ENCODE results near the gene OR2M4.

Gene OR2M4

GRCh38 chr1:248194117-248194516 lies 37.1 kb upstream of the OR2M4 start:
- no peaks in the 10 kb centered on the region for H3K27me3 ChIP-seq (ENCODE audit: low read depth, low read length)
- H3K4me3 ChIP-seq (ENCODE audit: low read length): no peak overlapping the region
- H3K9me3 ChIP-seq (ENCODE audit: insufficient read depth, low read length): no peaks in the 10 kb centered on the region
- H3K4me1 ChIP-seq (ENCODE audit: low read length): no peaks in the 10 kb centered on the region
- H4K20me1 ChIP-seq (ENCODE audit: insufficient read depth, low read length): no peaks in the 10 kb centered on the region
- no peaks in the 10 kb centered on the region for H3K79me2 ChIP-seq (ENCODE audit: low read length)
- no peak overlapping the region for H3K4me2 ChIP-seq (ENCODE audit: low read length)
- H3K36me3 ChIP-seq (replicated peaks; ENCODE audit: low read depth, low read length): no peaks in the 10 kb centered on the region
- H3K27ac ChIP-seq (ENCODE audit: low read length): no peak overlapping the region
- TF ChIP-seq CTCF (IDR thresholded peaks at IDR 0.05; ENCODE audit: low read depth, low read length) (no peak), EZH2phosphoT487 (IDR thresholded peaks at IDR 0.05; ENCODE audit: low read depth) (no peak)
- H3K9ac ChIP-seq (ENCODE audit: low read length): no peak overlapping the region
- H2AFZ ChIP-seq (ENCODE audit: low read depth, low read length): no peak overlapping the region

GRCh38 chr1:248196965-248197364 lies 34.3 kb upstream of the OR2M4 start, which contains the start of gene OR2M3:
Gene OR2M3, plus strand, starts transcription at chr1:248197265. Its CDS starts 5,803 bp downstream, at chr1:248203068.
- Histone ChIP-seq H3K9me3 (ENCODE audit: insufficient read depth, low read length) (no peaks in the 10 kb centered on the region), H4K20me1 (ENCODE audit: insufficient read depth, low read length) (no peaks in the 10 kb centered on the region), H3K4me1 (ENCODE audit: low read length) (no peaks in the 10 kb centered on the region), H3K36me3 (replicated peaks; ENCODE audit: low read depth, low read length) (no peaks in the 10 kb centered on the region), H3K4me2 (ENCODE audit: low read length) (no peak within 1 kb of the TSS), H3K4me3 (ENCODE audit: low read length) (no peak within 1 kb of the TSS), H3K27ac (ENCODE audit: low read length) (no peak within 1 kb of the TSS), H3K27me3 (ENCODE audit: low read depth, low read length) (no peaks in the 10 kb centered on the region), H3K79me2 (ENCODE audit: low read length) (no peaks in the 10 kb centered on the region), H2AFZ (ENCODE audit: low read depth, low read length) (no peak within 1 kb of the TSS), H3K9ac (ENCODE audit: low read length) (no peak within 1 kb of the TSS)
- TF ChIP-seq EZH2phosphoT487 (IDR thresholded peaks at IDR 0.05; ENCODE audit: low read depth): no peak
- TF ChIP-seq CTCF (IDR thresholded peaks at IDR 0.05; ENCODE audit: low read depth, low read length): no peak

- TF ChIP-seq CTCF (IDR thresholded peaks at IDR 0.05; ENCODE audit: low read depth, low read length) (no peak), EZH2phosphoT487 (IDR thresholded peaks at IDR 0.05; ENCODE audit: low read depth) (no peak)
Observed at GRCh38 chr1:248215880-248216279, 15.3 kb upstream of the OR2M4 start.

GRCh38 chr1:248225537-248225936 lies 5.7 kb upstream of the OR2M4 start:
- H2AFZ ChIP-seq (ENCODE audit: low read depth, low read length): no peak overlapping the region
- no peaks in the 10 kb centered on the region for H3K4me1 ChIP-seq (ENCODE audit: low read length)
- no peaks in the 10 kb centered on the region for H3K27me3 ChIP-seq (ENCODE audit: low read depth, low read length)
- no peaks in the 10 kb centered on the region for H3K79me2 ChIP-seq (ENCODE audit: low read length)
- H3K4me3 ChIP-seq (ENCODE audit: low read length): no peak overlapping the region
- no peak for TF ChIP-seq EZH2phosphoT487 (IDR thresholded peaks at IDR 0.05; ENCODE audit: low read depth)
- no peak for TF ChIP-seq CTCF (IDR thresholded peaks at IDR 0.05; ENCODE audit: low read depth, low read length)
- H4K20me1 ChIP-seq (ENCODE audit: insufficient read depth, low read length): no peaks in the 10 kb centered on the region
- H3K27ac ChIP-seq (ENCODE audit: low read length): no peak overlapping the region
- no peak overlapping the region for H3K4me2 ChIP-seq (ENCODE audit: low read length)
- no peak overlapping the region for H3K9ac ChIP-seq (ENCODE audit: low read length)
- H3K9me3 ChIP-seq (ENCODE audit: insufficient read depth, low read length): no peaks in the 10 kb centered on the region
- no peaks in the 10 kb centered on the region for H3K36me3 ChIP-seq (replicated peaks; ENCODE audit: low read depth, low read length)

More at GRCh38 chr1:248215880-248216279, 15.3 kb upstream of the OR2M4 start:
- H3K79me2 ChIP-seq (ENCODE audit: low read length): no peaks in the 10 kb centered on the region
- no peak overlapping the region for H2AFZ ChIP-seq (ENCODE audit: low read depth, low read length)
- H3K27me3 ChIP-seq (ENCODE audit: low read depth, low read length): no peaks in the 10 kb centered on the region
- H3K4me3 ChIP-seq (ENCODE audit: low read length): no peak overlapping the region
- H3K9me3 ChIP-seq (ENCODE audit: insufficient read depth, low read length): no peaks in the 10 kb centered on the region
- no peaks in the 10 kb centered on the region for H4K20me1 ChIP-seq (ENCODE audit: insufficient read depth, low read length)
- H3K9ac ChIP-seq (ENCODE audit: low read length): no peak overlapping the region
- no peaks in the 10 kb centered on the region for H3K4me1 ChIP-seq (ENCODE audit: low read length)
- no peak overlapping the region for H3K4me2 ChIP-seq (ENCODE audit: low read length)
- H3K27ac ChIP-seq (ENCODE audit: low read length): no peak overlapping the region
- no peaks in the 10 kb centered on the region for H3K36me3 ChIP-seq (replicated peaks; ENCODE audit: low read depth, low read length)

All from OCI-LY3 (cell line).